Pancreas (tissue), 10 donors: ENCODE results near the gene VAC14. TPM values are rescaled to one million over a fixed set of nuclear protein-coding genes. Genes with fewer than 3 reads are reported as not detected.
A peak's percentile ranks its signal among the peaks of the same experiment; 100 is the strongest.
"Not testable (repeated sequence)": the region's sequence is repeated elsewhere in the genome, so short reads cannot be mapped to it uniquely, and the experiment has no call there.

ENCODE experiments used
- ATAC-seq, 4 donors: fragments of 200-7000 bp; cut with Tn5 transposase; one replicate each; pipeline versions ENCODE4 v1.8.0 to v1.9.1; 2020; ENCODE audit warnings: mild to moderate bottlenecking in 4 of 4, moderate library complexity in 4 of 4
- DNase-seq, 6 donors: peaks; one replicate each; pipeline ENCODE4 v3.0.0-alpha.2; 2020
- FAIRE-seq: peaks from 2 replicates; lab custom pipeline; 2012; peaks lifted over from hg19 to GRCh38; lab: Jason Lieb, UNC
- H3K27ac ChIP-seq, 4 donors: fragments of 200-600 bp; sonication (generic); 1 replicate in 3 of 4; 2 replicates in 1 of 4; pipeline versions ENCODE4 v1.5.0 to v1.8.0; 2020
- H3K27me3 ChIP-seq, 4 donors: fragments of 200-600 bp; one replicate each; pipeline ENCODE4 v1.8.0; 2021
- H3K36me3 ChIP-seq, 3 donors: fragments of 200-600 bp; sonication (generic) in 1 of 3; one replicate each; pipeline versions ENCODE4 v1.5.0 to v1.8.0; 2020 to 2021
- H3K4me1 ChIP-seq, 3 donors: fragments of 200-600 bp; one replicate each; pipeline ENCODE4 v1.8.0; 2021
- H3K4me3 ChIP-seq, 4 donors: fragments of 200-600 bp; sonication (generic) in 2 of 4; one replicate each; pipeline versions ENCODE4 v1.5.0 to v1.8.0; 2020 to 2021
- H3K9me3 ChIP-seq, 4 donors: fragments of 200-600 bp; one replicate each; pipeline ENCODE4 v1.8.0; 2021
- CTCF ChIP-seq, 4 donors: fragments of 200-600 bp; sonication (generic) in 3 of 4; IDR thresholded peaks; one replicate each; pipeline versions ENCODE4 v1.5.0 to v1.8.0; 2021; ENCODE audit warnings: antibody characterized with exemption in 4 of 4
- WGBS, 2 donors: extraction: QIAGEN DNeasy Blood & Tissue Kit; methylation state at CpG; one replicate each; pipeline ENCODE4 v1.1.7; 2013; 5-methylcytosine and 5-hydroxymethylcytosine counted together
- intact Hi-C, 3 donors: fragments of 100-400 bp; cut with DNase I; formaldehyde crosslinking; loops; one replicate each; pipeline versions ENCODE4 v1.11.1 to v1.14.2; 2022
- polyA plus RNA-seq, 2 donors: library from polyadenylated mRNA; stranded (reverse); fragments of 200-250 nt; gene quantifications; one replicate each; pipeline ENCODE4 v1.2.3, GENCODE V29; 2013
- total RNA-seq, 6 donors: library from RNA; stranded (reverse); fragmentation: NEBNext Ultra II Directional in 4 of 6; extraction: Animal tissue kit (Norgen Biotek cat#: 25700) in 4 of 6; gene quantifications; one replicate each; pipeline versions ENCODE4 v1.2.1 to v1.2.4, GENCODE V29; 2021 to 2023
- donor health status: healthy with polysubstance abuse.
- donor health status: DM: no; HTN: no; CAD: no; lungs with moderate emphysema.
- donor health status: DM: no; HTN: no; CAD: no.
- donor health status: control.
- donor health status: control.
- donor health status: Bipolar disorder and iron deficiency.
- donor health status: DM: yes; HTN: yes; CAD: no.
- donor health status: DM: no; HTN: no; CAD: no.
- donor health status: DM: no; HTN: no; CAD: no.
- donor health status: DM: yes; HTN: yes; CAD: no.

VAC14 gene
- total and polyA plus RNA-seq, 8 donors, result 9.6 to 36.3 (median 14.9) TPM

GRCh38 chr16:70674221-70675014, 126.5 kb downstream of the VAC14 start:
- Histone ChIP-seq H3K36me3 (peaks cover 0 to 9% (median 4%) of the 10 kb centered on the region in 3 donors), H3K4me3 (no peak overlapping the region), H3K4me1 (no peaks in the 10 kb centered on the region), H3K27ac (no peak overlapping the region), H3K9me3 (no peaks in the 10 kb centered on the region), H3K27me3 (no peaks in the 10 kb centered on the region)
- TF ChIP-seq CTCF (IDR thresholded peaks at IDR 0.05), result no peak
- intact Hi-C loops, result no loop called here
- DNase-seq (peak in 1 of 6 donors; percentile 44), FAIRE-seq (no peak), ATAC-seq (no peak)
- 94 to 95% methylated on average over 18 of the region's 18 CpGs for WGBS, 2 donors

- intact Hi-C loops, H3K4me3 ChIP-seq, ATAC-seq, FAIRE-seq, H3K27ac ChIP-seq, H3K9me3 ChIP-seq, H3K27me3 ChIP-seq, H3K4me1 ChIP-seq: not testable (repeated sequence)
- 95 to 98% methylated on average over 4 of the region's 4 CpGs for WGBS, 2 donors
- peak in 1 of 6 donors; percentile 3 for DNase-seq
- peaks cover 0 to 11% (median 5%) of the 10 kb centered on the region in 3 donors for H3K36me3 ChIP-seq
Measured at GRCh38 chr16:70670938-70671337, 130.0 kb downstream of the VAC14 start.

- no peaks in the 10 kb centered on the region for H3K27me3 ChIP-seq
- H3K4me3 ChIP-seq, result no peak overlapping the region
- H3K36me3 ChIP-seq, result peaks cover 0 to 11% (median 7%) of the 10 kb centered on the region in 3 donors
- intact Hi-C loops, result no loop called here
- no peak for ATAC-seq
- no peak for FAIRE-seq
- no peak overlapping the region for H3K27ac ChIP-seq
- no peak for DNase-seq
- 83 to 89% methylated on average over 2 of the region's 2 CpGs for WGBS, 2 donors
- TF ChIP-seq CTCF (IDR thresholded peaks at IDR 0.05), result no peak
- H3K4me1 ChIP-seq, result no peaks in the 10 kb centered on the region
- no peaks in the 10 kb centered on the region for H3K9me3 ChIP-seq
Measured at GRCh38 chr16:70670175-70670574, 130.8 kb downstream of the VAC14 start.

GRCh38 chr16:70665806-70666735, 134.9 kb downstream of the VAC14 start:
- Histone ChIP-seq H3K9me3 (no peaks in the 10 kb centered on the region), H3K4me1 (no peaks in the 10 kb centered on the region), H3K27me3 (no peaks in the 10 kb centered on the region), H3K36me3 (peaks cover 0 to 14% (median 8%) of the 10 kb centered on the region in 3 donors), H3K27ac (no peak overlapping the region), H3K4me3 (no peak overlapping the region)
- DNase-seq, result peak in 1 of 6 donors; percentile 35
- WGBS, 2 donors, result 91 to 96% methylated on average over 22 of the region's 22 CpGs
- no peak for FAIRE-seq
- intact Hi-C loops, result no loop called here
- no peak for TF ChIP-seq CTCF (IDR thresholded peaks at IDR 0.05)
- no peak for ATAC-seq

- no peak for TF ChIP-seq CTCF (IDR thresholded peaks at IDR 0.05)
- ATAC-seq (no peak), FAIRE-seq (no peak), DNase-seq (peak in 3 of 6 donors; percentile 25 to 72 (median 50))
- no peak overlapping the region for H3K4me3 ChIP-seq
- no peaks in the 10 kb centered on the region for H3K27me3 ChIP-seq
- no peaks in the 10 kb centered on the region for H3K4me1 ChIP-seq
- 94 to 95% methylated on average over 14 of the region's 14 CpGs for WGBS, 2 donors
- no peaks in the 10 kb centered on the region for H3K9me3 ChIP-seq
- H3K36me3 ChIP-seq, result peaks cover 0 to 14% (median 6%) of the 10 kb centered on the region in 3 donors
- H3K27ac ChIP-seq, result no peak overlapping the region
- intact Hi-C loops, result no loop called here
Measured at GRCh38 chr16:70665113-70665694, 135.8 kb downstream of the VAC14 start.
